WTC11 (cell line): ENCODE data around the gene FHIP2A.

ENCODE experiments used
- CTCF ChIP-seq: fragments of 200-600 bp; IDR thresholded peaks from 2 replicates; pipeline ENCODE4 v1.8.0; 2022; ENCODE audit warnings: antibody characterized with exemption
- FOXK1 ChIP-seq: sonication (generic); formaldehyde crosslinking; IDR thresholded peaks from 2 replicates; pipeline ENCODE4 v1.8.0; 2022; ENCODE audit warnings: mild to moderate bottlenecking, moderate library complexity, missing genetic modification reagents
- IRF1 ChIP-seq: sonication (generic); formaldehyde crosslinking; IDR thresholded peaks from 2 replicates; pipeline ENCODE4 v1.8.0; 2023; ENCODE audit warnings: missing genetic modification reagents
- ZNF416 ChIP-seq: fragments of 250-450 bp; sonication (Bioruptor Pico); IDR thresholded peaks from 2 replicates; pipeline ENCODE4 v1.9.0; 2021; ENCODE audit warnings: mild to moderate bottlenecking, inconsistent platforms

- TF ChIP-seq CTCF (no peak), IRF1 (CRISPR knock-in tag) (no peak), ZNF416 (CRISPR knock-in tag) (no peak), FOXK1 (CRISPR knock-in tag) (no peak)
Observed at GRCh38 chr10:114815791-114816190, 5.8 kb upstream of the FHIP2A start.
